Duodenal mucosa (tissue), 2 donors: ENCODE results near the gene PHKA2.

Experiments used
- H3K27ac ChIP-seq: one replicate; pipeline ENCODE4 v1.7.0; 2013; ENCODE audit warnings: low read depth, low read length
- H3K27me3 ChIP-seq, 2 donors: one replicate each; pipeline ENCODE4 v1.7.0; 2013; ENCODE audit warnings: low read length in 2 of 2, control low read depth in 1 of 2; ENCODE audit not compliant: insufficient read depth in 2 of 2, control insufficient read depth in 1 of 2
- H3K36me3 ChIP-seq, 2 donors: one replicate each; pipeline ENCODE4 v1.7.0; 2013; ENCODE audit warnings: low read length in 2 of 2, control low read depth in 1 of 2; ENCODE audit not compliant: insufficient read depth in 2 of 2, control insufficient read depth in 1 of 2
- H3K4me1 ChIP-seq, 2 donors: one replicate each; pipeline ENCODE4 v1.7.0; 2013; ENCODE audit warnings: low read length in 2 of 2, control low read depth in 1 of 2; ENCODE audit not compliant: insufficient read depth in 2 of 2, control insufficient read depth in 1 of 2
- H3K4me3 ChIP-seq, 2 donors: one replicate each; pipeline ENCODE4 v1.7.0; 2013; ENCODE audit warnings: low read length in 2 of 2, low read depth in 1 of 2
- H3K9ac ChIP-seq, 2 donors: one replicate each; pipeline ENCODE4 v1.7.0; 2013; ENCODE audit warnings: low read length in 2 of 2, low read depth in 1 of 2
- H3K9me3 ChIP-seq, 2 donors: one replicate each; pipeline ENCODE4 v1.7.0; 2013; ENCODE audit warnings: low read length in 2 of 2, control low read depth in 1 of 2; ENCODE audit not compliant: control insufficient read depth in 1 of 2

PHKA2 gene

GRCh38 chrX:18956303-18957032, 27.4 kb downstream of the PHKA2 start:
- Histone ChIP-seq H3K9me3 (no peaks in the 10 kb centered on the region), H3K4me1 (no peaks in the 10 kb centered on the region), H3K4me3 (no peak overlapping the region), H3K36me3 (peaks cover 0 to 5% of the 10 kb centered on the region in 2 donors), H3K27ac (no peak overlapping the region), H3K27me3 (no peaks in the 10 kb centered on the region), H3K9ac (no peak overlapping the region)

- Histone ChIP-seq H3K27me3 (no peaks in the 10 kb centered on the region), H3K36me3 (peaks cover 0 to 13% of the 10 kb centered on the region in 2 donors), H3K4me1 (no peaks in the 10 kb centered on the region), H3K9ac (no peak overlapping the region), H3K9me3 (no peaks in the 10 kb centered on the region), H3K27ac (no peak overlapping the region), H3K4me3 (no peak overlapping the region)
These were observed 28.2 kb downstream of the PHKA2 start for GRCh38 chrX:18955676-18956075.

- Histone ChIP-seq H3K27me3 (no peaks in the 10 kb centered on the region), H3K9ac (no peak overlapping the region), H3K9me3 (no peaks in the 10 kb centered on the region)
These were observed 32.9 kb downstream of the PHKA2 start for GRCh38 chrX:18951032-18951431.

GRCh38 chrX:18949944-18950301, 34.0 kb downstream of the PHKA2 start:
- H3K36me3 ChIP-seq, result peaks cover 0 to 18% of the 10 kb centered on the region in 2 donors
- H3K4me3 ChIP-seq, result no peak overlapping the region
- no peak overlapping the region for H3K9ac ChIP-seq
- no peak overlapping the region for H3K27ac ChIP-seq
- H3K4me1 ChIP-seq, result no peaks in the 10 kb centered on the region
- no peaks in the 10 kb centered on the region for H3K27me3 ChIP-seq
- no peaks in the 10 kb centered on the region for H3K9me3 ChIP-seq

More at GRCh38 chrX:18951032-18951431, 32.9 kb downstream of the PHKA2 start:
- no peak overlapping the region for H3K27ac ChIP-seq
- H3K4me3 ChIP-seq, result no peak overlapping the region
- H3K4me1 ChIP-seq, result no peaks in the 10 kb centered on the region
- H3K36me3 ChIP-seq, result peaks cover 0 to 18% of the 10 kb centered on the region in 2 donors

GRCh38 chrX:18949291-18949943, 34.5 kb downstream of the PHKA2 start:
- H3K4me1 ChIP-seq, result no peaks in the 10 kb centered on the region
- H3K9me3 ChIP-seq, result no peaks in the 10 kb centered on the region
- no peak overlapping the region for H3K27ac ChIP-seq
- no peak overlapping the region for H3K4me3 ChIP-seq
- H3K9ac ChIP-seq, result no peak overlapping the region
- H3K36me3 ChIP-seq, result peaks cover 0 to 18% of the 10 kb centered on the region in 2 donors
- H3K27me3 ChIP-seq, result no peaks in the 10 kb centered on the region

GRCh38 chrX:18946611-18947010, 37.3 kb downstream of the PHKA2 start:
- Histone ChIP-seq H3K4me3 (no peak overlapping the region), H3K27me3 (no peaks in the 10 kb centered on the region), H3K4me1 (no peaks in the 10 kb centered on the region), H3K9me3 (no peaks in the 10 kb centered on the region), H3K9ac (no peak overlapping the region), H3K36me3 (peaks cover 5 to 24% of the 10 kb centered on the region in 2 donors), H3K27ac (no peak overlapping the region)

- H3K9ac ChIP-seq, result no peak overlapping the region
- no peak overlapping the region for H3K4me3 ChIP-seq
- no peaks in the 10 kb centered on the region for H3K27me3 ChIP-seq
- H3K9me3 ChIP-seq, result no peaks in the 10 kb centered on the region
- H3K36me3 ChIP-seq, result peaks cover 7 to 25% of the 10 kb centered on the region in 2 donors
- no peak overlapping the region for H3K27ac ChIP-seq
- no peaks in the 10 kb centered on the region for H3K4me1 ChIP-seq
These were observed 37.8 kb downstream of the PHKA2 start for GRCh38 chrX:18946157-18946556.

- Histone ChIP-seq H3K27me3 (no peaks in the 10 kb centered on the region), H3K9ac (no peak overlapping the region), H3K36me3 (peaks cover 7 to 23% of the 10 kb centered on the region in 2 donors), H3K4me1 (no peaks in the 10 kb centered on the region), H3K4me3 (no peak overlapping the region), H3K27ac (no peak overlapping the region), H3K9me3 (no peaks in the 10 kb centered on the region)
These were observed 38.4 kb downstream of the PHKA2 start for GRCh38 chrX:18945483-18945882.

- Histone ChIP-seq H3K27ac (no peak overlapping the region), H3K4me1 (no peaks in the 10 kb centered on the region), H3K36me3 (peaks cover 7 to 23% of the 10 kb centered on the region in 2 donors), H3K27me3 (no peaks in the 10 kb centered on the region), H3K9me3 (no peaks in the 10 kb centered on the region), H3K9ac (no peak overlapping the region), H3K4me3 (no peak overlapping the region)
These were observed 39.4 kb downstream of the PHKA2 start for GRCh38 chrX:18944482-18944881.

GRCh38 chrX:18941896-18942295, 42.0 kb downstream of the PHKA2 start:
- H3K9ac ChIP-seq, result no peak overlapping the region
- no peaks in the 10 kb centered on the region for H3K27me3 ChIP-seq
- no peaks in the 10 kb centered on the region for H3K4me1 ChIP-seq
- H3K27ac ChIP-seq, result no peak overlapping the region
- H3K4me3 ChIP-seq, result no peak overlapping the region
- H3K36me3 ChIP-seq, result peaks cover 7 to 36% of the 10 kb centered on the region in 2 donors
- H3K9me3 ChIP-seq, result no peaks in the 10 kb centered on the region
